H1 (cell line): ENCODE measurements around the gene ST6GALNAC3. TPM values are rescaled to one million over a fixed set of nuclear protein-coding genes. Genes with fewer than 3 reads are reported as not detected.

Source experiments
- CTCF ChIA-PET: fragments of 300-600 bp; sonication (Branson Sonifier 250); formaldehyde crosslinking; loops from one replicate; lab custom pipeline; 2021; ENCODE audit not compliant: partially characterized antibody; lab: Charles Lee
- POLR2A ChIA-PET: fragments of 300-600 bp; sonication (Branson Sonifier 250); formaldehyde crosslinking; loops from one replicate; lab custom pipeline; 2021; ENCODE audit warnings: inconsistent platforms; ENCODE audit not compliant: partially characterized antibody; lab: Charles Lee
- DNase-seq, 2 experiments: peaks; one replicate each; pipeline versions ENCODE4 v3.0.0 to v3.0.0-alpha.2; 2010 to 2022; ENCODE audit warnings: low spot score in 2 of 2, low read depth in 1 of 2, mixed read lengths in 1 of 2
- FAIRE-seq: peaks from 2 replicates; lab custom pipeline; 2011; peaks lifted over from hg19 to GRCh38; lab: Jason Lieb, UNC
- H2AFZ ChIP-seq: 2 replicates; pipeline ENCODE4 v1.8.1; 2012; ENCODE audit warnings: low read length, inconsistent platforms
- H2AK5ac ChIP-seq: 2 replicates; pipeline ENCODE4 v1.6.1; 2013; ENCODE audit warnings: low read depth, low read length
- H2BK120ac ChIP-seq: replicated peaks from 2 replicates; pipeline ENCODE3; 2013; ENCODE audit warnings: low read depth, low read length, inconsistent platforms
- H2BK12ac ChIP-seq: 2 replicates; pipeline ENCODE4 v1.6.1; 2013; ENCODE audit warnings: low read depth, low read length
- H2BK15ac ChIP-seq: 2 replicates; pipeline ENCODE4 v1.6.1; 2013; ENCODE audit warnings: low read length
- H2BK20ac ChIP-seq: 2 replicates; pipeline ENCODE4 v1.6.1; 2013; ENCODE audit warnings: low read length
- H2BK5ac ChIP-seq: 2 replicates; pipeline ENCODE4 v1.6.1; 2013; ENCODE audit warnings: low read depth, low read length
- H3K14ac ChIP-seq: 2 replicates; pipeline ENCODE4 v1.6.1; 2013; ENCODE audit warnings: inconsistent platforms; ENCODE audit not compliant: insufficient read length
- H3K18ac ChIP-seq: 2 replicates; pipeline ENCODE4 v1.6.1; 2013; ENCODE audit warnings: low read length; ENCODE audit errors: extremely low read depth
- H3K23ac ChIP-seq: 2 replicates; pipeline ENCODE4 v1.6.1; 2013; ENCODE audit warnings: inconsistent platforms; ENCODE audit not compliant: insufficient read length
- H3K23me2 ChIP-seq: 2 replicates; pipeline ENCODE4 v1.6.1; 2013; ENCODE audit warnings: low read depth, low read length
- H3K27ac ChIP-seq: 2 replicates; pipeline ENCODE4 v1.6.1; 2011; ENCODE audit warnings: low read depth, low read length, inconsistent platforms
- H3K27me3 ChIP-seq, 4 experiments: replicated peaks in 1 of 4; 1 replicate in 1 of 4; 2 replicates in 3 of 4; pipeline versions ENCODE4 v1.6.1 to v1.8.1; 2011 to 2013; ENCODE audit warnings: low read length in 3 of 4, mild to moderate bottlenecking in 3 of 4, inconsistent platforms in 2 of 4, mixed read lengths in 2 of 4, moderate library complexity in 1 of 4; ENCODE audit not compliant: control insufficient read depth in 3 of 4, insufficient read depth in 3 of 4; ENCODE audit errors: extremely low read depth in 1 of 4
- H3K36me3 ChIP-seq, 4 experiments: 2 replicates each; pipeline versions ENCODE4 v1.6.1 to v1.8.1; 2011 to 2013; ENCODE audit warnings: mild to moderate bottlenecking in 4 of 4, low read length in 3 of 4, moderate library complexity in 2 of 4, control low read depth in 1 of 4, inconsistent platforms in 1 of 4; ENCODE audit not compliant: insufficient read depth in 4 of 4, control insufficient read depth in 2 of 4
- H3K4ac ChIP-seq: replicated peaks from 2 replicates; pipeline ENCODE3; 2013; ENCODE audit warnings: low read length, low read depth, mixed read lengths, inconsistent platforms; ENCODE audit not compliant: insufficient read length
- H3K4me1 ChIP-seq, 4 experiments: replicated peaks in 1 of 4; 1 replicate in 1 of 4; 2 replicates in 3 of 4; pipeline versions ENCODE4 v1.6.1 to v1.8.1; 2011 to 2013; ENCODE audit warnings: low read length in 3 of 4, inconsistent platforms in 2 of 4, mixed read lengths in 1 of 4; ENCODE audit not compliant: insufficient read depth in 4 of 4, control insufficient read depth in 3 of 4
- H3K4me2 ChIP-seq, 2 experiments: 2 replicates each; pipeline versions ENCODE4 v1.6.1 to v1.8.1; 2011 to 2013; ENCODE audit warnings: low read depth in 2 of 2, low read length in 2 of 2, control low read depth in 1 of 2, inconsistent platforms in 1 of 2, mild to moderate bottlenecking in 1 of 2; ENCODE audit not compliant: insufficient read depth in 1 of 2
- H3K4me3 ChIP-seq, 4 experiments: fragments of 200-600, 300-600 bp in 1 of 4; sonication (generic), shearing (Covaris generic), sonication (Bioruptor Twin) in 1 of 4; 2 replicates each; pipeline versions ENCODE4 v1.5.1 to v1.8.1; 2011 to 2016; ENCODE audit warnings: low read length in 4 of 4, low read depth in 3 of 4, control low read depth in 2 of 4, inconsistent platforms in 2 of 4, mild to moderate bottlenecking in 2 of 4, mixed read lengths in 1 of 4, moderate library complexity in 1 of 4; ENCODE audit not compliant: insufficient read depth in 2 of 4; ENCODE audit errors: extremely low read depth in 1 of 4
- H3K56ac ChIP-seq: replicated peaks from 2 replicates; pipeline ENCODE3; 2013; ENCODE audit warnings: low read depth, mild to moderate bottlenecking, mixed read lengths, low read length, inconsistent platforms; ENCODE audit not compliant: insufficient read length
- H3K79me1 ChIP-seq: 2 replicates; pipeline ENCODE4 v1.6.1; 2013; ENCODE audit warnings: low read depth, low read length, control low read depth
- H3K79me2 ChIP-seq, 2 experiments: 2 replicates each; pipeline versions ENCODE4 v1.6.1 to v1.8.1; 2012 to 2013; ENCODE audit warnings: low read length in 2 of 2, mild to moderate bottlenecking in 2 of 2, inconsistent platforms in 1 of 2; ENCODE audit not compliant: insufficient read depth in 2 of 2, control insufficient read depth in 1 of 2
- H3K9ac ChIP-seq, 4 experiments: replicated peaks in 1 of 4; 1 replicate in 1 of 4; 2 replicates in 3 of 4; pipeline versions ENCODE4 v1.6.1 to v1.8.1; 2011 to 2013; ENCODE audit warnings: low read depth in 3 of 4, low read length in 3 of 4, control low read depth in 2 of 4, mild to moderate bottlenecking in 2 of 4, moderate library complexity in 2 of 4, inconsistent platforms in 1 of 4; ENCODE audit errors: extremely low read depth in 1 of 4
- H3K9me3 ChIP-seq, 2 experiments: 2 replicates each; pipeline versions ENCODE4 v1.6.1 to v1.8.1; 2012 to 2013; ENCODE audit warnings: mild to moderate bottlenecking in 2 of 2, moderate library complexity in 2 of 2, control low read depth in 1 of 2, inconsistent platforms in 1 of 2, low read depth in 1 of 2, low read length in 1 of 2, mixed read lengths in 1 of 2; ENCODE audit not compliant: insufficient read depth in 2 of 2
- H4K20me1 ChIP-seq, 2 experiments: replicated peaks in 1 of 2; 2 replicates each; pipeline versions ENCODE3 to v1.8.1; 2011 to 2013; ENCODE audit warnings: inconsistent platforms in 2 of 2, low read length in 2 of 2, mild to moderate bottlenecking in 1 of 2; ENCODE audit not compliant: insufficient read depth in 2 of 2, control insufficient read depth in 1 of 2
- H4K5ac ChIP-seq: 2 replicates; pipeline ENCODE4 v1.6.1; 2013; ENCODE audit warnings: low read length, low read depth, mixed read lengths, inconsistent platforms; ENCODE audit not compliant: insufficient read length
- H4K8ac ChIP-seq: 2 replicates; pipeline ENCODE4 v1.8.0; 2013; ENCODE audit warnings: mild to moderate bottlenecking, moderate library complexity, low read length, inconsistent platforms; ENCODE audit not compliant: insufficient read depth; ENCODE audit errors: extremely low read depth
- H4K91ac ChIP-seq: replicated peaks from 2 replicates; pipeline ENCODE3; 2013; ENCODE audit warnings: low read length, mixed read lengths, inconsistent platforms; ENCODE audit not compliant: insufficient read length
- ATF3 ChIP-seq: IDR thresholded peaks from 2 replicates; pipeline ENCODE4 v1.6.1; 2011; ENCODE audit warnings: low read depth, mild to moderate bottlenecking, low read length; ENCODE audit not compliant: insufficient read depth
- CHD2 ChIP-seq: IDR thresholded peaks from 2 replicates; pipeline ENCODE4 v1.6.1; 2012; ENCODE audit warnings: low read length, improper control_type of control experiment
- CREB1 ChIP-seq: IDR thresholded peaks from 2 replicates; pipeline ENCODE4 v1.6.1; 2012; ENCODE audit warnings: inconsistent platforms
- EZH2 ChIP-seq: fragments of 200-600 bp; sonication (generic); IDR thresholded peaks from 2 replicates; pipeline ENCODE4 v1.7.1; 2012; ENCODE audit warnings: low read depth, mild to moderate bottlenecking, moderate library complexity, low read length, inconsistent platforms; ENCODE audit not compliant: severe bottlenecking
- GABPA ChIP-seq: IDR thresholded peaks from 2 replicates; pipeline ENCODE4 v1.6.1; 2011; ENCODE audit warnings: mild to moderate bottlenecking, low read length, moderate library complexity, borderline replicate concordance; ENCODE audit not compliant: insufficient read depth
- GTF2F1 ChIP-seq: IDR thresholded peaks from 2 replicates; pipeline ENCODE4 v1.6.1; 2012; ENCODE audit warnings: low read depth, low read length, improper control_type of control experiment, borderline replicate concordance
- KDM4A ChIP-seq: IDR thresholded peaks from one replicate; pipeline ENCODE4 v1.7.1; 2012; ENCODE audit warnings: low read depth, mild to moderate bottlenecking, moderate library complexity, low read length, inconsistent platforms; ENCODE audit not compliant: severe bottlenecking
- POLR2A ChIP-seq, 2 experiments: IDR thresholded peaks; 1 replicate in 1 of 2; 2 replicates in 1 of 2; pipeline ENCODE4 v1.6.1; 2011; ENCODE audit warnings: low read depth in 2 of 2, low read length in 2 of 2, mild to moderate bottlenecking in 2 of 2; ENCODE audit errors: control extremely low read depth in 1 of 2
- POLR2AphosphoS5 ChIP-seq: IDR thresholded peaks from 2 replicates; pipeline ENCODE4 v1.6.1; 2011; ENCODE audit warnings: low read depth, low read length
- RNF2 ChIP-seq: fragments of 200-900, 300-1000 bp; sonication (generic); IDR thresholded peaks from 2 replicates; pipeline ENCODE4 v1.7.1; 2016; ENCODE audit warnings: borderline replicate concordance, low read depth, mild to moderate bottlenecking, antibody characterized with exemption, low read length; ENCODE audit not compliant: poor library complexity, severe bottlenecking; ENCODE audit errors: missing control alignments
- RXRA ChIP-seq: IDR thresholded peaks from 2 replicates; pipeline ENCODE4 v1.6.1; 2011; ENCODE audit warnings: low read depth, mild to moderate bottlenecking, low read length, moderate library complexity; ENCODE audit not compliant: insufficient read depth
- SIRT6 ChIP-seq: IDR thresholded peaks from one replicate; pipeline ENCODE4 v1.7.1; 2012; ENCODE audit warnings: low read length, inconsistent platforms
- WGBS, 2 experiments: shearing (Covaris generic) in 1 of 2; methylation state at CpG; one replicate each; pipeline versions ENCODE4 v1.1.6 to v1.1.7; 2013 to 2015; ENCODE audit warnings: low lambda C conversion rate in 2 of 2, mixed read lengths in 2 of 2, inconsistent platforms in 1 of 2, low coverage in 1 of 2, missing lambda C conversion rate in 1 of 2; ENCODE audit not compliant: insufficient replicate concordance in 2 of 2, insufficient coverage in 1 of 2, insufficient read length in 1 of 2; ENCODE audit errors: extremely low coverage in 1 of 2, missing lambda C conversion rate in 1 of 2; 5-methylcytosine and 5-hydroxymethylcytosine counted together
- polyA plus RNA-seq, 7 experiments: library from polyadenylated mRNA; depleted of rRNA in 3 of 7; stranded (reverse) in 5 of 7; unstranded in 2 of 7; fragments of >200 nt in 5 of 7; fragments of 200-250 nt in 2 of 7; gene quantifications; 1 replicate in 5 of 7; 2 replicates in 1 of 7; 4 replicates in 1 of 7; pipeline versions ENCODE4 v1.2.1 to v1.2.3, GENCODE V29; 2011 to 2013; ENCODE audit warnings: missing spikeins in 2 of 7, mixed read lengths in 2 of 7
- total RNA-seq: library from RNA; stranded (reverse); fragmentation: NEBNext Ultra II Directional; extraction: Animal tissue kit (Norgen Biotek cat#: 25700); gene quantifications from 2 replicates; pipeline ENCODE4 v1.2.1, GENCODE V29; 2021
- TF ChIP-seq, protein P1 (sequence below): IDR thresholded peaks from 2 replicates; pipeline ENCODE4 v1.6.1; 2012; ENCODE audit warnings: inconsistent platforms

Gene ST6GALNAC3
- total and polyA plus RNA-seq, 2 of the 8 experiments (the other 6 are each of a cell fraction or from before 2014, with no cell fraction given): 4.9 to 19.0 TPM

GRCh38 chr1:76137746-76138145 is 63.2 kb downstream of the ST6GALNAC3 start:
- Histone ChIP-seq H3K36me3 (no peaks in the 10 kb centered on the region), H4K5ac (no peak overlapping the region), H2BK5ac (no peak overlapping the region), H3K56ac (no peak overlapping the region), H3K27me3 (no peaks in the 10 kb centered on the region), H3K14ac (no peak overlapping the region), H2BK12ac (no peak overlapping the region), H3K4ac (no peak overlapping the region), H3K79me1 (peaks cover 2% of the 10 kb centered on the region; the same call in 1 of the 2 replicates), H3K4me3 (no peak overlapping the region), H3K9me3 (no peaks in the 10 kb centered on the region), H2AFZ (no peak overlapping the region), H3K23me2 (no peaks in the 10 kb centered on the region), H2BK15ac (no peak overlapping the region), H4K91ac (no peak overlapping the region), H2BK20ac (no peak overlapping the region), H2BK120ac (no peak overlapping the region), H2AK5ac (no peak overlapping the region), H3K27ac (no peak overlapping the region), H3K23ac (no peak overlapping the region), H3K4me2 (no peak overlapping the region), H4K20me1 (no peaks in the 10 kb centered on the region), H3K18ac (no peak overlapping the region), H3K79me2 (no peaks in the 10 kb centered on the region), H4K8ac (no peak overlapping the region), H3K4me1 (peaks cover 0 to 13% (median 6%) of the 10 kb centered on the region in 4 experiments; a peak in 5 of 7 replicates), H3K9ac (no peak overlapping the region)
- WGBS, 2 experiments: 95% methylated on average over 3 of the region's 3 CpGs; no CpG with 5 or more reads in 1 of the 2 experiments
- CTCF ChIA-PET: interaction anchor here (2.9 kb wide), 1 partner anchor 17 kb away, joined by 8 read pairs; no protein-coding TSS in a partner anchor
- POLR2A ChIA-PET: no interaction called here
- FAIRE-seq: no peak
- no peak for DNase-seq
- TF ChIP-seq SIRT6: no peak
- TF ChIP-seq RXRA: no peak
- no peak for TF ChIP-seq CHD2
- TF ChIP-seq POLR2AphosphoS5: no peak
- TF ChIP-seq EZH2: no peak
- TF ChIP-seq GABPA: no peak
- no peak for TF ChIP-seq POLR2A (IDR thresholded peaks at IDR 0.05; ENCODE audit: control extremely low read depth in 1 of 2, low read depth in 2 of 2, low read length in 2 of 2)
- TF ChIP-seq GTF2F1: no peak
- no peak for TF ChIP-seq RNF2
- no peak for TF ChIP-seq CREB1
- TF ChIP-seq ATF3: no peak
- TF ChIP-seq, protein P1, sequence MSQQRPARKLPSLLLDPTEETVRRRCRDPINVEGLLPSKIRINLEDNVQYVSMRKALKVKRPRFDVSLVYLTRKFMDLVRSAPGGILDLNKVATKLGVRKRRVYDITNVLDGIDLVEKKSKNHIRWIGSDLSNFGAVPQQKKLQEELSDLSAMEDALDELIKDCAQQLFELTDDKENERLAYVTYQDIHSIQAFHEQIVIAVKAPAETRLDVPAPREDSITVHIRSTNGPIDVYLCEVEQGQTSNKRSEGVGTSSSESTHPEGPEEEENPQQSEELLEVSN: no peak
- no peak for TF ChIP-seq KDM4A
